Astrocyte (in vitro differentiated cells and primary cell): ENCODE results near the gene CARD19. TPM values are rescaled to one million over a fixed set of nuclear protein-coding genes. Genes with fewer than 3 reads are reported as not detected.

ENCODE experiments used
- DNase-seq: peaks from one replicate; pipeline ENCODE4 v3.0.0-alpha.2; 2010; ENCODE audit warnings: low read depth
- FAIRE-seq: peaks from 2 replicates; lab custom pipeline; 2011; peaks lifted over from hg19 to GRCh38; lab: Jason Lieb, UNC
- H2AFZ ChIP-seq: 2 replicates; pipeline ENCODE4 v1.6.0; 2012; ENCODE audit warnings: low read depth, low read length, inconsistent platforms
- H3K27ac ChIP-seq: 2 replicates; pipeline ENCODE4 v1.5.1; 2011; ENCODE audit warnings: low read depth, low read length, inconsistent platforms
- H3K27me3 ChIP-seq: 2 replicates; pipeline ENCODE4 v1.6.0; 2011; ENCODE audit warnings: low read length, inconsistent platforms; ENCODE audit not compliant: insufficient read depth
- H3K36me3 ChIP-seq: 2 replicates; pipeline ENCODE4 v1.5.1; 2011; ENCODE audit warnings: low read length, inconsistent platforms; ENCODE audit not compliant: insufficient read depth
- H3K4me1 ChIP-seq: 2 replicates; pipeline ENCODE4 v1.5.1; 2011; ENCODE audit warnings: low read length, inconsistent platforms; ENCODE audit not compliant: insufficient read depth
- H3K4me2 ChIP-seq: 2 replicates; pipeline ENCODE4 v1.6.0; 2012; ENCODE audit warnings: low read length, inconsistent platforms
- H3K4me3 ChIP-seq: 2 replicates; pipeline ENCODE4 v1.5.1; 2011; ENCODE audit warnings: low read depth, mild to moderate bottlenecking, low read length, inconsistent platforms; ENCODE audit not compliant: insufficient read depth
- H3K79me2 ChIP-seq: 2 replicates; pipeline ENCODE4 v1.6.0; 2012; ENCODE audit warnings: mild to moderate bottlenecking, low read length, inconsistent platforms; ENCODE audit not compliant: insufficient read depth
- H3K9ac ChIP-seq: 2 replicates; pipeline ENCODE4 v1.6.0; 2012; ENCODE audit warnings: mild to moderate bottlenecking, low read length, inconsistent platforms
- H3K9me3 ChIP-seq: 2 replicates; pipeline ENCODE4 v1.5.1; 2012; ENCODE audit warnings: low read depth, mild to moderate bottlenecking, low read length, inconsistent platforms; ENCODE audit not compliant: insufficient read depth
- H4K20me1 ChIP-seq: 2 replicates; pipeline ENCODE4 v1.6.0; 2012; ENCODE audit warnings: low read length, inconsistent platforms; ENCODE audit not compliant: insufficient read depth
- H3K27ac Mint-ChIP-seq: one replicate; pipeline ENCODE4 v1.8.0; 2021; ENCODE audit warnings: mild to moderate bottlenecking, mixed read lengths; ENCODE audit not compliant: unreplicated experiment
- H3K27me3 Mint-ChIP-seq: one replicate; pipeline ENCODE4 v1.8.0; 2021; ENCODE audit warnings: low read depth, mixed read lengths; ENCODE audit not compliant: unreplicated experiment
- H3K36me3 Mint-ChIP-seq: one replicate; pipeline ENCODE4 v1.8.0; 2021; ENCODE audit warnings: low read depth, mixed read lengths; ENCODE audit not compliant: unreplicated experiment
- H3K4me1 Mint-ChIP-seq: one replicate; pipeline ENCODE4 v1.8.0; 2021; ENCODE audit warnings: low read depth, mixed read lengths; ENCODE audit not compliant: unreplicated experiment
- H3K4me3 Mint-ChIP-seq: one replicate; pipeline ENCODE4 v1.8.0; 2021; ENCODE audit warnings: mild to moderate bottlenecking, moderate library complexity, mixed read lengths; ENCODE audit not compliant: unreplicated experiment
- H3K9me3 Mint-ChIP-seq: one replicate; pipeline ENCODE4 v1.8.0; 2021; ENCODE audit warnings: mild to moderate bottlenecking, mixed read lengths; ENCODE audit not compliant: unreplicated experiment
- EZH2 ChIP-seq: IDR thresholded peaks from 2 replicates; pipeline ENCODE4 v1.6.1; 2012; ENCODE audit warnings: mild to moderate bottlenecking, low read length, inconsistent platforms; ENCODE audit not compliant: insufficient read depth
- total RNA-seq: library from RNA; stranded (reverse); gene quantifications from 2 replicates; pipeline ENCODE4 v1.2.1, GENCODE V29; 2021
- TF ChIP-seq, protein P1 (sequence below): IDR thresholded peaks from 2 replicates; pipeline ENCODE4 v1.5.1; 2011; ENCODE audit warnings: low read depth, mild to moderate bottlenecking, inconsistent platforms, low read length, moderate library complexity; ENCODE audit not compliant: insufficient read depth

CARD19 gene
- total RNA-seq, 1 donor from 2014 or later: 36.3 TPM

DNA sequence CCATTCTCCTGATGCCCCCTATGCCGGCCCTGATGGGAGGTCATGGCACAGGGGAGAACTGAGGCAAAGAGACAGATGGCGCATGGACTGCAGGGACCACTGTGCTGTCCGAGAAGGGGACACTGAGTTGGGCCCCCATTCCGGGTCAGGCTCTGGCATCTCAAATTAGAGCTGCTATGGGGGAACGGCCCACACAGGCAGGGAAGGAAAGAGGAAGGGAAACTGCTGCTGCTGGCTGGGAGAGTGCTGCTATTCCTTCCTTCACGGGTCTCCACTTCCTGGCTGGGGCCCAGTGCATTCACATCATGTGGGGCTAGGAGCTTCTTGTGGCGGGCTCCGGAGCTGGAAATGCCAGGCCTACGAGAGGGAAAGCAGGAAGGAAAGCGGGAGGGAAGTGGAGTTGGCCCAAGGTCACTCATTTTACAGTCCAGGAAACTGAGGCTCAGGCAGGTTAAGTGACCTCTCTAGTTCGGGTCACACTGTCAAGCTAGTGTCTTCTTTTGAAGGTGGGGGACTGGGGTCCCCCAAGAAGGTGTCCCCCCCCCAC lies 1.3 kb upstream of the CARD19 start:
- H3K4me1 Mint-ChIP-seq: peaks cover 21% of the 10 kb centered on the region
- FAIRE-seq (no peak), DNase-seq (no peak)
- peaks cover 15% of the 10 kb centered on the region for H3K9me3 Mint-ChIP-seq
- Histone ChIP-seq H3K4me3 (peak overlapping the region; percentile 45), H3K4me1 (peaks cover 31% of the 10 kb centered on the region), H3K27me3 (no peaks in the 10 kb centered on the region), H3K27ac (peak overlapping the region; percentile 68), H3K79me2 (peaks cover 30% of the 10 kb centered on the region), H3K4me2 (peak overlapping the region; percentile 82), H2AFZ (peak overlapping the region; percentile 74), H3K36me3 (no peaks in the 10 kb centered on the region), H4K20me1 (peaks cover 28% of the 10 kb centered on the region), H3K9ac (peak overlapping the region; percentile 75), H3K9me3 (peaks cover 7% of the 10 kb centered on the region)
- peak overlapping the region; percentile 81 for H3K4me3 Mint-ChIP-seq
- no peak overlapping the region for H3K27ac Mint-ChIP-seq
- peaks cover 7% of the 10 kb centered on the region for H3K36me3 Mint-ChIP-seq
- TF ChIP-seq, protein P1, sequence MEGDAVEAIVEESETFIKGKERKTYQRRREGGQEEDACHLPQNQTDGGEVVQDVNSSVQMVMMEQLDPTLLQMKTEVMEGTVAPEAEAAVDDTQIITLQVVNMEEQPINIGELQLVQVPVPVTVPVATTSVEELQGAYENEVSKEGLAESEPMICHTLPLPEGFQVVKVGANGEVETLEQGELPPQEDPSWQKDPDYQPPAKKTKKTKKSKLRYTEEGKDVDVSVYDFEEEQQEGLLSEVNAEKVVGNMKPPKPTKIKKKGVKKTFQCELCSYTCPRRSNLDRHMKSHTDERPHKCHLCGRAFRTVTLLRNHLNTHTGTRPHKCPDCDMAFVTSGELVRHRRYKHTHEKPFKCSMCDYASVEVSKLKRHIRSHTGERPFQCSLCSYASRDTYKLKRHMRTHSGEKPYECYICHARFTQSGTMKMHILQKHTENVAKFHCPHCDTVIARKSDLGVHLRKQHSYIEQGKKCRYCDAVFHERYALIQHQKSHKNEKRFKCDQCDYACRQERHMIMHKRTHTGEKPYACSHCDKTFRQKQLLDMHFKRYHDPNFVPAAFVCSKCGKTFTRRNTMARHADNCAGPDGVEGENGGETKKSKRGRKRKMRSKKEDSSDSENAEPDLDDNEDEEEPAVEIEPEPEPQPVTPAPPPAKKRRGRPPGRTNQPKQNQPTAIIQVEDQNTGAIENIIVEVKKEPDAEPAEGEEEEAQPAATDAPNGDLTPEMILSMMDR: no peak
- TF ChIP-seq EZH2: no peak
- H3K27me3 Mint-ChIP-seq: no peaks in the 10 kb centered on the region

DNA sequence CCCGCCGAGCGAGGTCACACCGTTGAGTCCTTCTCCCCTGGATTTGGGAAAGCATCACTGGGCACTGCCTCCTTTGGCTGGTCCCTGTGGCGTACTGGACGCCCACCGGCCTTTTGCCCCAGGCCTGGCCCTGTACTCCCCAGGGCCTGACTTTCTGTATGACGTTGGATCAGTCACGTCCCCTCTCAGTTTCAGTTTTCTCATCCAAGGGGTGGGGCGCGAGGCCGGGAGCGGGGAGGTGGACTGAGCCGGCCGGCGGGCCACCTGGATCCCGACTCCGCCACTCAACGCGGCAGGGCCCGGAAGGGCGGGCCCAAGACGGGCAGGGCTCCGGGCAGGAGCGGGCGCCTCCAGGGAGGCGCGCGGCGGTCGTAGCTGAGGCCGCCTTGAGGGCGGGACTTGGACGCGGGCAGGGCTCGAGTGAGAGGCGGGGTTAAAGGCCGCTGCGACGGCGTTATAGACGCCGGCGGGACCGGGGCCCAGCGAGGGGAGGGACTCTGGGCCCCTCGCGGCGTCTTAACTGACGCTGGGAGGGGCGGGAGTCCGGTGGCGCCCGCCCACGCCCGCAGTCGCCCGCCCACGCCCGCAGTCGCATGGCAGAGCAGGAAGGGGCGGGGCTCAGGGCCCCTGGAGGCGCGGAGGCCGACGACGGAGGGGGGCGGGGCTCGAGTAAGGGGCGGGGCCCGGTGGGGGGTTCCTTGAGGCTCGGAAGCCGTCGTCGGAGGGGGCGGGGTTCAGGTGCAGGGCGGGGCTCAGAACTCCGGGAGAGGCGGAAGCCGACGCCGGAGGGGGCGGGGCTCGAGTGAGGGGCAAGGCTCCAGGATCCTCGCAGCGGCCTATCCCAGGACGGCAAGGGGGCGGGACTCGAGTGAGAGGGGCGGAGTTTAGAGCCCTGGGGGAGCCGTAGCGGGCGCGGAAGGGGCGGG lies 549 bp upstream of the CARD19 start:
- DNase-seq (peak; percentile 88), FAIRE-seq (no peak)
- Histone ChIP-seq H2AFZ (peak overlapping the region; percentile 74), H3K36me3 (no peaks in the 10 kb centered on the region), H3K4me1 (peaks cover 31% of the 10 kb centered on the region), H3K79me2 (peaks cover 37% of the 10 kb centered on the region), H4K20me1 (peaks cover 35% of the 10 kb centered on the region), H3K27me3 (no peaks in the 10 kb centered on the region), H3K4me2 (peak overlapping the region; percentile 82), H3K27ac (peak overlapping the region; percentile 68), H3K9ac (peak overlapping the region; percentile 75), H3K4me3 (peak overlapping the region; percentile 45), H3K9me3 (peaks cover 6% of the 10 kb centered on the region)
- peaks cover 5% of the 10 kb centered on the region for H3K36me3 Mint-ChIP-seq
- peaks cover 8% of the 10 kb centered on the region for H3K9me3 Mint-ChIP-seq
- H3K27ac Mint-ChIP-seq: peak overlapping the region; percentile 53
- H3K27me3 Mint-ChIP-seq: no peaks in the 10 kb centered on the region
- peaks cover 21% of the 10 kb centered on the region for H3K4me1 Mint-ChIP-seq
- H3K4me3 Mint-ChIP-seq: peak overlapping the region; percentile 54
- TF ChIP-seq EZH2: no peak
- TF ChIP-seq, protein P1: no peak
